ENCODE measurements around the gene ATP4B.

- TF ChIP-seq POLR2A (IDR thresholded peaks at IDR 0.05) (no peak), CTCF (IDR thresholded peaks at IDR 0.05) (no peak)
These were observed 27.7 kb downstream of the ATP4B start for GRCh38 chr13:113630296-113630695.
